Germinal center (tissue), 1 donor: ENCODE data around the gene SS18.

Source experiments
- DNase-seq: peaks from one replicate; pipeline ENCODE4 v3.0.0; 2012; ENCODE audit warnings: mixed read lengths, low spot score

Gene SS18

GRCh38 chr18:26071725-26072124 lies 18.7 kb downstream of the SS18 start:
- no peak for DNase-seq

GRCh38 chr18:26071020-26071419 lies 19.4 kb downstream of the SS18 start:
- no peak for DNase-seq

GRCh38 chr18:26059357-26059756 lies 31.1 kb downstream of the SS18 start:
- DNase-seq: no peak

- no peak for DNase-seq
Observed at GRCh38 chr18:26057344-26057773, 33.1 kb downstream of the SS18 start.

- no peak for DNase-seq
Observed at GRCh38 chr18:26056291-26056690, 34.1 kb downstream of the SS18 start.

GRCh38 chr18:26052505-26052904 lies 37.9 kb downstream of the SS18 start:
- DNase-seq: no peak

GRCh38 chr18:26051843-26052242 lies 38.6 kb downstream of the SS18 start:
- DNase-seq: no peak

- DNase-seq: no peak
Observed at GRCh38 chr18:26046419-26047077, 43.9 kb downstream of the SS18 start.

- DNase-seq: no peak
Observed at GRCh38 chr18:26044807-26045206, 45.6 kb downstream of the SS18 start.

GRCh38 chr18:26040051-26040656 lies 50.3 kb downstream of the SS18 start:
- DNase-seq: no peak

- no peak for DNase-seq
Observed at GRCh38 chr18:26039203-26039602, 51.2 kb downstream of the SS18 start.

GRCh38 chr18:26036635-26037034 lies 53.8 kb downstream of the SS18 start:
- DNase-seq: no peak

GRCh38 chr18:26034850-26035497 lies 55.4 kb downstream of the SS18 start:
- no peak for DNase-seq

GRCh38 chr18:26022585-26022984 lies 67.8 kb downstream of the SS18 start:
- no peak for DNase-seq

GRCh38 chr18:26021061-26021754 lies 69.2 kb downstream of the SS18 start:
- no peak for DNase-seq

GRCh38 chr18:26017929-26018328 lies 72.5 kb downstream of the SS18 start:
- no peak for DNase-seq

GRCh38 chr18:26014462-26014861 lies 76.0 kb downstream of the SS18 start:
- no peak for DNase-seq

- DNase-seq: no peak
Observed at GRCh38 chr18:26008619-26009018, 81.8 kb downstream of the SS18 start.

GRCh38 chr18:26008096-26008495 lies 82.3 kb downstream of the SS18 start:
- no peak for DNase-seq

- no peak for DNase-seq
Observed at GRCh38 chr18:26005950-26006349, 84.5 kb downstream of the SS18 start.

- no peak for DNase-seq
Observed at GRCh38 chr18:26004832-26005231, 85.6 kb downstream of the SS18 start.

- no peak for DNase-seq
Observed at GRCh38 chr18:26003817-26004216, 86.6 kb downstream of the SS18 start.

GRCh38 chr18:26003356-26003755 lies 87.1 kb downstream of the SS18 start:
- DNase-seq: no peak
